CD4-positive, alpha-beta memory T cell (primary cell): Measurements from ENCODE around the gene MND1. TPM values are rescaled to one million over a fixed set of nuclear protein-coding genes. Genes with fewer than 3 reads are reported as not detected.
A peak's percentile ranks its signal among the peaks of the same experiment; 100 is the strongest.

Source experiments
- CTCF ChIA-PET: fragments of 350-600 bp; sonication (Branson Sonifier 250); formaldehyde crosslinking; loops from one replicate; lab custom pipeline; 2021; ENCODE audit warnings: inconsistent platforms; ENCODE audit not compliant: partially characterized antibody; lab: Charles Lee
- POLR2A ChIA-PET: fragments of 350-600 bp; sonication (Branson Sonifier 250); formaldehyde crosslinking; loops from one replicate; lab custom pipeline; 2021; ENCODE audit not compliant: partially characterized antibody; lab: Charles Lee
- DNase-seq, 5 donors: peaks; one replicate each; pipeline versions ENCODE4 v3.0.0 to v3.0.0-alpha.2; 2020 to 2022; ENCODE audit warnings: mixed read lengths in 1 of 5
- H3K27ac ChIP-seq: one replicate; pipeline ENCODE4 v1.7.0; 2013; ENCODE audit warnings: low read depth, low read length
- H3K27me3 ChIP-seq: 2 replicates; pipeline ENCODE4 v1.7.0; 2013; ENCODE audit warnings: mild to moderate bottlenecking, low read length, moderate library complexity; ENCODE audit not compliant: insufficient read depth
- H3K36me3 ChIP-seq: 2 replicates; pipeline ENCODE4 v1.7.0; 2013; ENCODE audit warnings: mild to moderate bottlenecking, low read length, moderate library complexity; ENCODE audit not compliant: insufficient read depth
- H3K4me1 ChIP-seq: 2 replicates; pipeline ENCODE4 v1.7.0; 2013; ENCODE audit warnings: mild to moderate bottlenecking, low read length, moderate library complexity; ENCODE audit not compliant: insufficient read depth
- H3K4me3 ChIP-seq, 2 donors: one replicate each; pipeline ENCODE4 v1.7.0; 2013; ENCODE audit warnings: low read length in 2 of 2, mild to moderate bottlenecking in 1 of 2
- H3K9me3 ChIP-seq, 2 donors: one replicate each; pipeline ENCODE4 v1.7.0; 2013; ENCODE audit warnings: low read length in 2 of 2, control low read depth in 1 of 2; ENCODE audit not compliant: control insufficient read depth in 1 of 2
- H3K27ac Mint-ChIP-seq, 7 donors: one replicate each; pipeline ENCODE4 v1.8.0; 2020 to 2021; ENCODE audit warnings: mixed read lengths in 7 of 7, mild to moderate bottlenecking in 6 of 7, inconsistent platforms in 3 of 7, moderate library complexity in 3 of 7
- H3K27me3 Mint-ChIP-seq, 2 donors: one replicate each; pipeline ENCODE4 v1.8.0; 2020 to 2021; ENCODE audit warnings: mixed read lengths in 2 of 2
- H3K36me3 Mint-ChIP-seq, 2 donors: one replicate each; pipeline ENCODE4 v1.8.0; 2020 to 2021; ENCODE audit warnings: mixed read lengths in 2 of 2, inconsistent platforms in 1 of 2, mild to moderate bottlenecking in 1 of 2
- H3K4me1 Mint-ChIP-seq, 4 donors: one replicate each; pipeline ENCODE4 v1.8.0; 2020 to 2021; ENCODE audit warnings: mixed read lengths in 4 of 4, mild to moderate bottlenecking in 1 of 4
- H3K4me3 Mint-ChIP-seq, 8 donors: one replicate each; pipeline ENCODE4 v1.8.0; 2020 to 2021; ENCODE audit warnings: mixed read lengths in 8 of 8, mild to moderate bottlenecking in 7 of 8, moderate library complexity in 6 of 8, inconsistent platforms in 3 of 8
- H3K9me3 Mint-ChIP-seq, 8 donors: one replicate each; pipeline ENCODE4 v1.8.0; 2020 to 2021; ENCODE audit warnings: mixed read lengths in 8 of 8, mild to moderate bottlenecking in 5 of 8, inconsistent platforms in 3 of 8, moderate library complexity in 1 of 8
- intact Hi-C: fragments of 100-400 bp; cut with micrococcal nuclease; formaldehyde crosslinking; loops from one replicate; pipeline ENCODE4 v1.15.1; 2023
- polyA plus RNA-seq, 2 donors: library from polyadenylated mRNA; unstranded; fragments of 300-500 nt; fragmentation: Illumina TruSeq; gene quantifications; one replicate each; pipeline ENCODE4 v1.2.3, GENCODE V29; 2021
- total RNA-seq, 2 experiments: library from RNA; stranded (reverse); gene quantifications; one replicate each; pipeline ENCODE4 v1.2.3, GENCODE V29; 2021

MND1 gene
- total and polyA plus RNA-seq, 4 experiments from 2014 or later, result 0.34 TPM; not detected in 3

DNA sequence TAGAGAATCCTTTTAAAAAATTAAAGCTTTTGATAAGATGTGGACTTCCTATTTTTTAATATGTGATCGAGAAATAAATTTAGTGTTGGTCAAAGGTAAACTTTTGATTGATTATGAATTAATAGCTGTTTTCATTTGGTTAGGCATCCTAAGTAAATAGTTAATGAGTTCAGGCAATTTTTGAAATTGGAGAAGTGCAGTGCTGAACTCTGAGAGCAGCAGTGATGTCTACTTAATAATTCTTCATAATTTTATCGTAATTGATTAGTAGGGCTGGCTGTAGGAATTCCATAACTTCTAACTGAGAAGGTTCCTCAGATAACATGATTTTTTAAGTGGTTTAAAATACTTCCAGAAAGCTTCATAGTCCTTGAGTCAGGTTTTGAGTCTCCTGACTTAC lies 1.5 kb downstream of the MND1 start:
- intact Hi-C loops, result loop anchor here (10.0 kb wide), 1 partner anchor 1279 kb away; no protein-coding TSS in a partner anchor
- Mint-ChIP-seq H3K9me3 (peaks cover 0 to 1% (median 0%) of the 10 kb centered on the region in 8 donors), H3K27ac (peak overlapping the region in 1 of 7 donors; percentile 77)

DNA sequence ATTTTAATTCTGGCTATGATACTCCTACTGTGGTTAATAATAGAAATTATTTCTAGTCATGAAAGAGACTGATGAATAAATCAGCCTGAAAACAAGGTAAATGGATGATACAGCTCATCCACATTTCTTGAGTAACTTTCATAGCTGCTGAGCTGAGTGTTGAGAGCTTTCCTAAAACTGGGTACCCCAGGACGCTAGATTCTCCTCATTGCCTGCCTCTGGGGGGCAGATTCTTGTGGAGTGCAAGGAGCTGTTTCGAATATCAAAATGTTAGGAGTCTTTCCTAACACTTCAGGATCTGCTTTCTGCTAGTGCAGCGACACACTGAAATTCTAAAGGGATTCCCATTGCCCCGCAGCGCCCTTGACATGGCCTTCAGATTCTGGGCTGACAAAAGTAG lies 2.1 kb downstream of the MND1 start:
- no peaks in the 10 kb centered on the region for H3K9me3 ChIP-seq
- Mint-ChIP-seq H3K4me3 (no peak overlapping the region), H3K36me3 (peaks cover 0 to 3% of the 10 kb centered on the region in 2 donors), H3K27me3 (no peaks in the 10 kb centered on the region), H3K4me1 (peaks cover 9 to 28% (median 21%) of the 10 kb centered on the region in 4 donors), H3K27ac (peak overlapping the region in 1 of 7 donors; percentile 43), H3K9me3 (peaks cover 0 to 1% (median 0%) of the 10 kb centered on the region in 8 donors)
- intact Hi-C loops, result loop anchor here (10.0 kb wide), 1 partner anchor 1278 kb away; no protein-coding TSS in a partner anchor
- no peaks in the 10 kb centered on the region for H3K36me3 ChIP-seq
- H3K4me1 ChIP-seq, result peaks cover 15% of the 10 kb centered on the region
- ChIA-PET POLR2A (interaction anchor here (1.6 to 2.1 kb wide), 2 partner anchors 119 to 228 kb away, joined by 6 to 7 read pairs; partner anchors contain the start of gene TMEM131L), CTCF (interaction anchor here (1.1 to 10.1 kb wide), 19 partner anchors 8 to 404 kb away, joined by 3 to 86 read pairs (median 6); partner anchors contain the start of gene TMEM131L)
- DNase-seq, result no peak
- H3K27ac ChIP-seq, result no peak overlapping the region
- no peaks in the 10 kb centered on the region for H3K27me3 ChIP-seq
- no peak overlapping the region for H3K4me3 ChIP-seq

More for the DNA sequence above, 1.5 kb downstream of the MND1 start:
- peaks cover 9 to 28% (median 21%) of the 10 kb centered on the region in 4 donors for H3K4me1 Mint-ChIP-seq
- Histone ChIP-seq H3K27me3 (no peaks in the 10 kb centered on the region), H3K36me3 (no peaks in the 10 kb centered on the region), H3K4me3 (peak overlapping the region in 1 of 2 donors; percentile 45), H3K27ac (no peak overlapping the region), H3K4me1 (peaks cover 15% of the 10 kb centered on the region), H3K9me3 (no peaks in the 10 kb centered on the region)
- H3K4me3 Mint-ChIP-seq, result peak overlapping the region; percentile 90 to 98 (median 93)
- POLR2A ChIA-PET, result interaction anchor here (0.7 to 2.1 kb wide), 4 partner anchors 9 to 228 kb away, joined by 3 to 7 read pairs (median 6); partner anchors contain the start of gene TMEM131L
- H3K27me3 Mint-ChIP-seq, result no peaks in the 10 kb centered on the region
- peaks cover 0 to 3% of the 10 kb centered on the region in 2 donors for H3K36me3 Mint-ChIP-seq
- no peak for DNase-seq
- CTCF ChIA-PET, result interaction anchor here (0.7 to 10.1 kb wide), 31 partner anchors 8 to 404 kb away, joined by 3 to 86 read pairs (median 5); partner anchors contain the start of gene TMEM131L

DNA sequence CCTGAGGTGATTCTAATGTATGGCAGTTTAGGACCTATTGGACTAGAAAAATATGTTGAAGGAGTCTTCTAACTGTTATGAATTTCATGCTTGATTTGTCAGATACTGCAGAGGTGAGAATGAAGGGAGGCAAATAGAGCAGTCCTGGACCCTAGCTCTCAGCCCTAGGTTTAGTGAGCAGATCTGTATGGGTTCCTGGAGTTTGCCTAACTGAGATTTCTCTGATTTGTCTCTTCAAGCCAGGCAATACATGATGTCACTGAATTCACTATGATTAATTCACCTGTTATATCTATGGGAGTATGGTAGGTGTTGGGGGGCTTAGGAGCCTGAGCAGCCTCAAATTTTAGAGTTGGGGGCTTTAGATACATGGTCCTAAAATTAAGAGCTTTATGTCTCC lies 2.6 kb downstream of the MND1 start:
- CTCF ChIA-PET, result interaction anchor here (0.5 to 10.1 kb wide), 7 partner anchors 16 to 297 kb away, joined by 3 to 86 read pairs (median 9); partner anchors contain the start of gene TMEM131L
- no peak overlapping the region for H3K27ac Mint-ChIP-seq
- Histone ChIP-seq H3K27me3 (no peaks in the 10 kb centered on the region), H3K9me3 (no peaks in the 10 kb centered on the region), H3K4me3 (no peak overlapping the region), H3K27ac (no peak overlapping the region), H3K4me1 (peaks cover 15% of the 10 kb centered on the region), H3K36me3 (no peaks in the 10 kb centered on the region)
- POLR2A ChIA-PET, result interaction anchor here (1.6 to 2.1 kb wide), 2 partner anchors 227 to 1203 kb away, joined by 3 to 7 read pairs; partner anchors contain the start of gene PLRG1
- peak overlapping the region in 1 of 8 donors; percentile 30 for H3K4me3 Mint-ChIP-seq
- intact Hi-C loops, result loop anchor here (10.0 kb wide), 1 partner anchor 1278 kb away; no protein-coding TSS in a partner anchor
- H3K9me3 Mint-ChIP-seq, result peaks cover 0 to 1% (median 0%) of the 10 kb centered on the region in 8 donors
- DNase-seq, result no peak
- no peaks in the 10 kb centered on the region for H3K27me3 Mint-ChIP-seq
- peaks cover 9 to 28% (median 21%) of the 10 kb centered on the region in 4 donors for H3K4me1 Mint-ChIP-seq
- H3K36me3 Mint-ChIP-seq, result peaks cover 0 to 3% of the 10 kb centered on the region in 2 donors

DNA sequence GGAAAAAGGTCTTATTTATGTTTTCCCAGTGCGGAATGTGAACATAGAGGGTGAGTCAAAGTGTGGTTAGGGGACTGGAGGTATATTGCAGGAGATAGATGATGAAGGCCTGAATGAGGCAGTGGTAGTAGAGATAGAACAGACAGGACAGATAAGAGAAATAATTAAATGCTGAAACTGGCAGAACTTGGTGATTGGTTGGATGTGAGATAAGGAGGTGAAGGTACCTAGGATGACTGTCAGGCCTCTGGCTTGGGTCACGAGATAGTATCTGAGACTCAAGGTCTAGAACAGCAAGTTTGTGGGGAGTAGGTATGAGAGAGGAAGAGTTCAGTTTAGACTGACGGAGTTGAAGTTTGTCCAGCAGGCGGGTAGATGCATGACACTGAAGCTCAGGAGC lies 3.5 kb downstream of the MND1 start:
- H3K9me3 ChIP-seq, result no peaks in the 10 kb centered on the region
- ChIA-PET CTCF (interaction anchor here (1.0 to 10.1 kb wide), 5 partner anchors 81 to 295 kb away, joined by 3 to 86 read pairs (median 4); no protein-coding TSS in a partner anchor), POLR2A (interaction anchor here (1.6 kb wide), 1 partner anchor 1202 kb away, joined by 3 read pairs; the partner anchor contains the start of gene PLRG1)
- H3K4me3 Mint-ChIP-seq, result peak overlapping the region in 4 of 8 donors; percentile 1 to 24 (median 15)
- H3K4me1 Mint-ChIP-seq, result peaks cover 9 to 28% (median 21%) of the 10 kb centered on the region in 4 donors
- H3K27ac ChIP-seq, result no peak overlapping the region
- H3K27me3 ChIP-seq, result no peaks in the 10 kb centered on the region
- no peak for DNase-seq
- H3K4me3 ChIP-seq, result no peak overlapping the region
- intact Hi-C loops, result loop anchor here (10.0 kb wide), 1 partner anchor 1277 kb away; no protein-coding TSS in a partner anchor
- H3K27me3 Mint-ChIP-seq, result no peaks in the 10 kb centered on the region
- H3K36me3 Mint-ChIP-seq, result peaks cover 0 to 3% of the 10 kb centered on the region in 2 donors
- peak overlapping the region in 3 of 7 donors; percentile 13 to 48 (median 27) for H3K27ac Mint-ChIP-seq
- H3K9me3 Mint-ChIP-seq, result peaks cover 0 to 1% (median 0%) of the 10 kb centered on the region in 8 donors
- H3K36me3 ChIP-seq, result no peaks in the 10 kb centered on the region
- peaks cover 15% of the 10 kb centered on the region for H3K4me1 ChIP-seq

DNA sequence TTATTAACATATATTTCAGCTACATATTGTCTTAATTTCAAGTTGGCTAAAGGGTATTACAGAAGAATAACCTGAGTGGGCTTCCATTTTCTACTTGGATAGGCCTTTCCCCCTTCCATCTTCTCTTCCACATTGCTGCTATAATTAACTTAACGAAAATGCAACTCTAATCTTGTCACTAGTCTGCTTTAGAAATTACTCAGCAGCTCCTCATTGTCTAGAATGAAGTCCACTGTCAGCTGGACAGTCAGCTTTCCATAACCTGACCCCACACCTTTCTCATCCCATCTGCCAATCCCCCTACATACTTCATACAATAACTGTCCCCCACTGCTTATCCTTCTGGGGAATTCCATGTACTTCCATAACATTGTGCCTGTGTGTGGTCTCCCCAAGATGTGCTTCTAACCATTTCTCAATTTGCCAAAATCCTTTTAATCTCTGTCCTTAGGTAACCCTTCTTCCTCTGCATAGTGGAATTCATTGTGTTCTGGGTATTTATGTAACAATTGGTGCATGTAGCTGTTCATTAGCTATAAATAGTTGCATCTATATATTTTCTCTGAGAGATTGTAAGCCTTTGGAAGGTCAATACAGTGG lies 4.8 kb downstream of the MND1 start:
- POLR2A ChIA-PET, result no interaction called here
- H3K9me3 Mint-ChIP-seq, result peaks cover 0 to 1% (median 0%) of the 10 kb centered on the region in 8 donors
- intact Hi-C loops, result loop anchor here (10.0 kb wide), 1 partner anchor 1275 kb away; no protein-coding TSS in a partner anchor

DNA sequence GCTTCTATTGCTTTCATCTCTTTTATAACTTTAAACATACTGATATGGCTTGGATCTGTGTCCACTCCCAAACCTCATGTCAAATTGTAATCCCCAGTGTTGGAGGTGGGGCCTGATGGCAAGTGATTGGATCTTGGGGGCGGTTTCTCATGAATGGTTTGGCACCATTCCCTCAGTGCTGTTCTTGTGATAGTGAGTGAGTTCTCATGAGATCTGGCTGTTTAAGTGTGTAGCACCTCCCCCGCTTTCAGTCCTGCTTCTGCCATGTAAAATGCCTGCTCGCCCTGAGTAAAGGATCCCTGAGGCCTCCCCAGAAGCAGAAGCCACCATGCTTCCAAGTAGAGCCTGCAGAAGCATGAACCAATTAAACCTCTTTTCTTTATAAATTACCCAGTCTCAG lies 17.7 kb downstream of the MND1 start:
- ChIA-PET CTCF (interaction anchor here (1.0 kb wide), 1 partner anchor 9 kb away, joined by 3 read pairs; no protein-coding TSS in a partner anchor), POLR2A (no interaction called here)
- intact Hi-C loops, result no loop called here
- no peak for DNase-seq
- H3K36me3 Mint-ChIP-seq, result no peaks in the 10 kb centered on the region
- H3K27ac ChIP-seq, result no peak overlapping the region
- no peaks in the 10 kb centered on the region for H3K4me1 ChIP-seq
- H3K4me1 Mint-ChIP-seq, result peaks cover 0 to 4% (median 4%) of the 10 kb centered on the region in 4 donors
- H3K9me3 Mint-ChIP-seq, result peaks cover 0 to 2% (median 0%) of the 10 kb centered on the region in 8 donors
- no peaks in the 10 kb centered on the region for H3K27me3 ChIP-seq
- no peak overlapping the region for H3K4me3 ChIP-seq
- H3K27me3 Mint-ChIP-seq, result peaks cover 0 to 1% of the 10 kb centered on the region in 2 donors
- H3K36me3 ChIP-seq, result no peaks in the 10 kb centered on the region
- no peak overlapping the region for H3K27ac Mint-ChIP-seq
- no peak overlapping the region for H3K4me3 Mint-ChIP-seq
- H3K9me3 ChIP-seq, result no peaks in the 10 kb centered on the region

More for the DNA sequence above, 4.8 kb downstream of the MND1 start:
- Histone ChIP-seq H3K27me3 (no peaks in the 10 kb centered on the region), H3K27ac (no peak overlapping the region), H3K36me3 (no peaks in the 10 kb centered on the region), H3K4me3 (no peak overlapping the region), H3K4me1 (peaks cover 18% of the 10 kb centered on the region), H3K9me3 (no peaks in the 10 kb centered on the region)
- Mint-ChIP-seq H3K4me3 (no peak overlapping the region), H3K27ac (no peak overlapping the region), H3K27me3 (no peaks in the 10 kb centered on the region), H3K4me1 (peaks cover 9 to 28% (median 21%) of the 10 kb centered on the region in 4 donors), H3K36me3 (peaks cover 0 to 3% of the 10 kb centered on the region in 2 donors)
- DNase-seq, result no peak
- CTCF ChIA-PET, result interaction anchor here (0.7 to 1.8 kb wide), 6 partner anchors 13 to 225 kb away, joined by 3 to 6 read pairs (median 4); no protein-coding TSS in a partner anchor
